Daoy (cell line): ENCODE results near the gene TLR6. TPM values are rescaled to one million over a fixed set of nuclear protein-coding genes. Genes with fewer than 3 reads are reported as not detected.
A peak's percentile ranks its signal among the peaks of the same experiment; 100 is the strongest.

Experiments used
- DNase-seq: peaks from one replicate; pipeline ENCODE4 v3.0.0-alpha.2; 2015; ENCODE audit warnings: low read depth
- total RNA-seq: library from RNA; depleted of rRNA; stranded (reverse); fragments of >200 nt; shearing (Covaris generic); gene quantifications from 2 replicates; pipeline ENCODE4 v1.2.3, GENCODE V29; 2014

The TLR6 gene
- total RNA-seq, 1 experiment from 2014 or later: 2.2 TPM

GRCh38 chr4:38868059-38868960 is 11.7 kb upstream of the TLR6 start:
- peak; percentile 27 for DNase-seq

GRCh38 chr4:38867478-38868058 is 11.0 kb upstream of the TLR6 start, which contains the start of gene FAM114A1:
Gene FAM114A1, plus strand, starts transcription at chr4:38867806. Its CDS starts 10,273 bp downstream, at chr4:38878079.
- DNase-seq: peak; percentile 87

- no peak for DNase-seq
Measured at GRCh38 chr4:38866973-38867477, 10.4 kb upstream of the TLR6 start.

- no peak for DNase-seq
Measured at GRCh38 chr4:38865445-38865844, 8.8 kb upstream of the TLR6 start.

- DNase-seq: no peak
Measured at GRCh38 chr4:38861791-38862190, 5.2 kb upstream of the TLR6 start.

- DNase-seq: peak; percentile 54
Measured at GRCh38 chr4:38860788-38861424, 4.3 kb upstream of the TLR6 start.

GRCh38 chr4:38859501-38859900 is 2.9 kb upstream of the TLR6 start:
- DNase-seq: no peak

- DNase-seq: no peak
Measured at GRCh38 chr4:38858097-38858420, 1.4 kb upstream of the TLR6 start.

GRCh38 chr4:38857354-38858096 is 908 bp upstream of the TLR6 start:
- peak; percentile 88 for DNase-seq

- no peak for DNase-seq
Measured at GRCh38 chr4:38856046-38856445, 571 bp downstream of the TLR6 start.

- DNase-seq: no peak
Measured at GRCh38 chr4:38855466-38855865, 1.2 kb downstream of the TLR6 start.

- DNase-seq: no peak
Measured at GRCh38 chr4:38846015-38846414, 10.6 kb downstream of the TLR6 start.

GRCh38 chr4:38842994-38843393 is 13.6 kb downstream of the TLR6 start:
- no peak for DNase-seq

- DNase-seq: no peak
Measured at GRCh38 chr4:38837849-38838248, 18.8 kb downstream of the TLR6 start.

GRCh38 chr4:38837334-38837733 is 19.3 kb downstream of the TLR6 start:
- no peak for DNase-seq

- no peak for DNase-seq
Measured at GRCh38 chr4:38834570-38834969, 22.0 kb downstream of the TLR6 start.

- no peak for DNase-seq
Measured at GRCh38 chr4:38832624-38833528, 23.7 kb downstream of the TLR6 start.

GRCh38 chr4:38832206-38832605 is 24.4 kb downstream of the TLR6 start:
- DNase-seq: no peak

- DNase-seq: no peak
Measured at GRCh38 chr4:38831653-38832052, 25.0 kb downstream of the TLR6 start.

- DNase-seq: no peak
Measured at GRCh38 chr4:38829237-38829636, 27.4 kb downstream of the TLR6 start.

GRCh38 chr4:38823766-38824165 is 32.9 kb downstream of the TLR6 start:
- no peak for DNase-seq
